B cell (primary cell): ENCODE results near the gene CELF4. TPM values are rescaled to one million over a fixed set of nuclear protein-coding genes. Genes with fewer than 3 reads are reported as not detected.

Experiments used
- ATAC-seq: fragments of 200-7000 bp; cut with Tn5 transposase; one replicate; pipeline ENCODE4 v1.10.0; 2021; ENCODE audit warnings: low read depth, mild to moderate bottlenecking, moderate number of reproducible peaks, moderate library complexity
- CTCF ChIA-PET: fragments of 350-600 bp; sonication (Branson Sonifier 250); formaldehyde crosslinking; loops from one replicate; lab custom pipeline; 2021; ENCODE audit warnings: antibody characterized with exemption, inconsistent platforms; lab: Charles Lee
- POLR2A ChIA-PET: fragments of 350-600 bp; sonication (Branson Sonifier 250); formaldehyde crosslinking; loops from one replicate; lab custom pipeline; 2021; ENCODE audit warnings: antibody characterized with exemption; lab: Charles Lee
- DNase-seq: peaks from one replicate; pipeline ENCODE4 v3.0.0; 2013
- H2AFZ ChIP-seq: 2 replicates; pipeline ENCODE4 v1.6.1; 2012; ENCODE audit warnings: mild to moderate bottlenecking, low read depth, low read length; ENCODE audit not compliant: insufficient read depth, poor library complexity, severe bottlenecking
- H3K27ac ChIP-seq, 2 donors: 1 replicate in 1 of 2; 2 replicates in 1 of 2; pipeline ENCODE4 v1.5.1; 2012 to 2013; ENCODE audit warnings: low read length in 2 of 2, mild to moderate bottlenecking in 2 of 2, moderate library complexity in 1 of 2
- H3K27me3 ChIP-seq, 4 experiments: fragments of 200-600 bp in 1 of 4; sonication (generic) in 1 of 4; replicated peaks in 1 of 4; 1 replicate in 2 of 4; 2 replicates in 2 of 4; pipeline versions ENCODE4 v1.6.1 to v1.7.0; 2013 to 2016; ENCODE audit warnings: low read length in 3 of 4, mild to moderate bottlenecking in 2 of 4, mixed read lengths in 1 of 4, moderate library complexity in 1 of 4; ENCODE audit not compliant: insufficient read depth in 4 of 4, control insufficient read depth in 3 of 4; ENCODE audit errors: control extremely low read depth in 1 of 4
- H3K36me3 ChIP-seq, 2 experiments: replicated peaks in 1 of 2; 1 replicate in 1 of 2; 2 replicates in 1 of 2; pipeline versions ENCODE4 v1.6.1 to v1.7.1; 2013; ENCODE audit warnings: low read length in 1 of 2; ENCODE audit not compliant: insufficient read depth in 2 of 2, control insufficient read depth in 1 of 2; ENCODE audit errors: control extremely low read depth in 1 of 2, extremely low read depth in 1 of 2
- H3K4me1 ChIP-seq, 2 donors: fragments of 200-600 bp in 1 of 2; sonication (generic) in 1 of 2; 1 replicate in 1 of 2; 2 replicates in 1 of 2; pipeline versions ENCODE4 v1.5.1 to v1.6.1; 2013 to 2017; ENCODE audit warnings: low read length in 2 of 2; ENCODE audit not compliant: control insufficient read depth in 2 of 2, insufficient read depth in 2 of 2
- H3K4me2 ChIP-seq: replicated peaks from 2 replicates; pipeline ENCODE3; 2012; ENCODE audit warnings: mild to moderate bottlenecking, low read depth, low read length; ENCODE audit not compliant: poor library complexity, severe bottlenecking
- H3K4me3 ChIP-seq, 5 experiments: fragments of 200-600 bp in 1 of 5; sonication (generic) in 1 of 5; 1 replicate in 3 of 5; 2 replicates in 2 of 5; pipeline versions ENCODE4 v1.5.1 to v1.7.0; 2011 to 2016; ENCODE audit warnings: low read length in 4 of 5, mild to moderate bottlenecking in 4 of 5, low read depth in 2 of 5, control low read depth in 1 of 5, moderate library complexity in 1 of 5; ENCODE audit not compliant: insufficient read depth in 1 of 5; ENCODE audit errors: control extremely low read depth in 1 of 5, extremely low read depth in 1 of 5
- H3K79me2 ChIP-seq: fragments of 200-600 bp; sonication (generic); one replicate; pipeline ENCODE4 v1.6.0; 2016; ENCODE audit warnings: low read length; ENCODE audit not compliant: control insufficient read depth, insufficient read depth
- H3K9ac ChIP-seq: fragments of 200-600 bp; sonication (generic); 2 replicates; pipeline ENCODE4 v1.6.1; 2017; ENCODE audit warnings: mild to moderate bottlenecking, low read length, moderate library complexity
- H3K9me3 ChIP-seq, 3 donors: one replicate each; pipeline versions ENCODE4 v1.6.1 to v1.7.1; 2013; ENCODE audit warnings: low read length in 2 of 3; ENCODE audit not compliant: control insufficient read depth in 2 of 3, insufficient read depth in 1 of 3; ENCODE audit errors: control extremely low read depth in 1 of 3
- H4K20me1 ChIP-seq: 2 replicates; pipeline ENCODE4 v1.6.0; 2012; ENCODE audit warnings: mild to moderate bottlenecking, low read length; ENCODE audit not compliant: insufficient read depth, control insufficient read depth, poor library complexity, severe bottlenecking
- H3K27ac Mint-ChIP-seq: one replicate; pipeline ENCODE4 v1.8.0; 2021; ENCODE audit warnings: mixed read lengths
- H3K27me3 Mint-ChIP-seq: one replicate; pipeline ENCODE4 v1.8.0; 2021; ENCODE audit warnings: mixed read lengths
- H3K4me1 Mint-ChIP-seq: one replicate; pipeline ENCODE4 v1.8.0; 2021; ENCODE audit warnings: mixed read lengths
- H3K4me3 Mint-ChIP-seq: one replicate; pipeline ENCODE4 v1.8.0; 2021; ENCODE audit warnings: mixed read lengths
- H3K9me3 Mint-ChIP-seq: one replicate; pipeline ENCODE4 v1.8.0; 2022; ENCODE audit warnings: mixed read lengths; ENCODE audit not compliant: insufficient read depth
- CTCF ChIP-seq: fragments of 200-600 bp; IDR thresholded peaks from one replicate; pipeline ENCODE4 v1.8.0; 2022; ENCODE audit warnings: antibody characterized with exemption, mild to moderate bottlenecking
- EZH2 ChIP-seq: IDR thresholded peaks from 2 replicates; pipeline ENCODE4 v1.6.1; 2012; ENCODE audit warnings: borderline replicate concordance, low read depth, mild to moderate bottlenecking, moderate library complexity, low read length; ENCODE audit not compliant: insufficient read depth, poor library complexity, severe bottlenecking
- WGBS: methylation state at CpG from one replicate; pipeline ENCODE4 v1.1.5; 2013; ENCODE audit warnings: missing lambda C conversion rate; ENCODE audit not compliant: insufficient coverage; 5-methylcytosine and 5-hydroxymethylcytosine counted together
- intact Hi-C: fragments of 100-400 bp; cut with micrococcal nuclease; formaldehyde crosslinking; loops from one replicate; pipeline ENCODE4 v1.10.0; 2022
- polyA plus RNA-seq: library from polyadenylated mRNA; depleted of rRNA; stranded (reverse); fragments of >200 nt; gene quantifications from 2 replicates; pipeline ENCODE4 v1.2.3, GENCODE V29; 2012
- total RNA-seq, 2 donors: library from RNA; stranded (reverse); fragments of 120-200 nt in 1 of 2; gene quantifications; 1 replicate in 1 of 2; 2 replicates in 1 of 2; pipeline versions ENCODE4 v1.2.3 to v1.2.4, GENCODE V29; 2013 to 2022

Gene CELF4
- total and polyA plus RNA-seq, 2 donors (not counting 1 experiment from before 2014, with no cell fraction given), result not detected

- DNase-seq (no peak), ATAC-seq (no peak)
- H3K79me2 ChIP-seq, result no peaks in the 10 kb centered on the region
- ChIA-PET CTCF (no interaction called here), POLR2A (no interaction called here)
- peaks cover 0 to 2% (median 0%) of the 10 kb centered on the region in 4 experiments for H3K27me3 ChIP-seq
- H3K36me3 ChIP-seq, result no peaks in the 10 kb centered on the region
- no peak overlapping the region for H3K4me2 ChIP-seq
- no peak overlapping the region for H3K27ac Mint-ChIP-seq
- H3K27ac ChIP-seq, result no peak overlapping the region
- no peaks in the 10 kb centered on the region for H4K20me1 ChIP-seq
- H2AFZ ChIP-seq, result no peak overlapping the region
- H3K9ac ChIP-seq, result no peak overlapping the region
- no peak overlapping the region for H3K4me3 ChIP-seq
- H3K27me3 Mint-ChIP-seq, result peaks cover 8% of the 10 kb centered on the region
- peaks cover 0 to 4% (median 0%) of the 10 kb centered on the region in 3 donors for H3K9me3 ChIP-seq
- no peaks in the 10 kb centered on the region for H3K4me1 ChIP-seq
- WGBS, result 65% methylated on average over 5 of the region's 6 CpGs
- intact Hi-C loops, result no loop called here
- no peaks in the 10 kb centered on the region for H3K4me1 Mint-ChIP-seq
- no peak for TF ChIP-seq EZH2
- TF ChIP-seq CTCF, result no peak
- H3K9me3 Mint-ChIP-seq, result no peaks in the 10 kb centered on the region
- no peak overlapping the region for H3K4me3 Mint-ChIP-seq
Observed at GRCh38 chr18:37440206-37440605, 125.4 kb downstream of the CELF4 start.

GRCh38 chr18:37438417-37439180 lies 127.0 kb downstream of the CELF4 start:
- POLR2A ChIA-PET, result no interaction called here
- Histone ChIP-seq H4K20me1 (no peaks in the 10 kb centered on the region), H3K27ac (no peak overlapping the region), H3K4me1 (no peaks in the 10 kb centered on the region), H3K36me3 (no peaks in the 10 kb centered on the region), H3K9ac (no peak overlapping the region), H2AFZ (no peak overlapping the region), H3K4me2 (no peak overlapping the region), H3K9me3 (peaks cover 0 to 4% (median 0%) of the 10 kb centered on the region in 3 donors), H3K4me3 (no peak overlapping the region), H3K79me2 (no peaks in the 10 kb centered on the region), H3K27me3 (no peaks in the 10 kb centered on the region)
- H3K27ac Mint-ChIP-seq, result no peak overlapping the region
- no peak for DNase-seq
- intact Hi-C loops, result no loop called here
- no peak for ATAC-seq
- no peaks in the 10 kb centered on the region for H3K4me1 Mint-ChIP-seq
- CTCF ChIA-PET, result interaction anchor here (0.6 kb wide), 1 partner anchor 103 kb away, joined by 3 read pairs; no protein-coding TSS in a partner anchor
- H3K9me3 Mint-ChIP-seq, result no peaks in the 10 kb centered on the region
- WGBS, result 77% methylated on average over 5 of the region's 7 CpGs
- peaks cover 8% of the 10 kb centered on the region for H3K27me3 Mint-ChIP-seq
- no peak overlapping the region for H3K4me3 Mint-ChIP-seq
- TF ChIP-seq CTCF, result no peak
- no peak for TF ChIP-seq EZH2
